ENCODE measurements around the gene PIP.
"Not testable (repeated sequence)": the region's sequence is repeated elsewhere in the genome, so short reads cannot be mapped to it uniquely, and the experiment has no call there.

The PIP gene

GRCh38 chr7:143148050-143148449 is 16.2 kb downstream of the PIP start:
- in situ Hi-C loops (cut with MboI; ENCODE audit: low sequenced_read_pairs, unreplicated experiment), result no loop called here
- no peak for TF ChIP-seq CTCF (IDR thresholded peaks at IDR 0.05; ENCODE audit: borderline replicate concordance, control extremely low read depth, extremely low read depth, insufficient read depth, missing control alignments)
- no peak for DNase-seq (ENCODE audit: low spot score)

DNA sequence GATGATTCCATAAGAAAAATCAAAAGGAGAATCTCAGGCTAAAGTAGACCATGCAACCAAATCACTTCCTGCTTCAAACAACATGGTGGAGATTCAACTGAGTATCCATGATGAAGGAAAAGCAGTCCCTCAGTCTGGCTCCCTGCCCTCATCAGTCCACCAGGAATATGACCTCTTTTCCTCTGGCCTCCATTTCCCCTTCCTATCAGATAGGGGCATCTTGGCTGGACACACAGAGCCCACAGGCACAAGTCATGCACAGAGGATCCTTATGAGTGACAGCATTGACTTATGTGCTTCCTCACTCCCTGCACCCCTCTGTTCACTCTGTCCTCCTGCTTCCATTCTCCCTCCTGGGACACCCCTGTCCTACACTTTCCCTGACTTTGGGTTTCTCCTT is 16.8 kb downstream of the PIP start:
- no peak for DNase-seq (ENCODE audit: low spot score)
- TF ChIP-seq CTCF (IDR thresholded peaks at IDR 0.05; ENCODE audit: borderline replicate concordance, control extremely low read depth, extremely low read depth, insufficient read depth, missing control alignments), result no peak
- in situ Hi-C loops (cut with MboI; ENCODE audit: low sequenced_read_pairs, unreplicated experiment), result no loop called here

DNA sequence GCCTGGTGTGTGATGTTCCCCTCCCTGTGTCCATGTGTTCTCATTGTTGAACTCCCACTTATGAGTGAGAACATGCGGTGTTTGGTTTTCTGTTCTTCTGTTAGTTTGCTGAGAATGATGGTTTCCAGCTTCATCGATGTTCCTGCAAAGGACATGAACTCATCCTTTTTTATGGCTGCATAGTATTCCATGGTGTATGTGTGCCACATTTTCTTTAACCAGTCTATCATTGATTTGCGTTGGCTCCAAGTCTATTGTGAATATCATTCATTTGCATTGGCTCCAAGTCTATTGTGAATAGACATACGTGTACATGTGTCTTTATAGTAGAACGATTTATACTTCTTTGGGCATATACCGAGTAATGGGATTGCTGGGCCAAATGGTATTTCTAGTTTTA is 18.8 kb downstream of the PIP start:
- DNase-seq (ENCODE audit: low spot score); in situ Hi-C loops (cut with MboI; ENCODE audit: low sequenced_read_pairs, unreplicated experiment): not testable (repeated sequence)

- in situ Hi-C loops (cut with MboI; ENCODE audit: low sequenced_read_pairs, unreplicated experiment); DNase-seq (ENCODE audit: low spot score): not testable (repeated sequence)
Measured at GRCh38 chr7:143158617-143159016, 26.7 kb downstream of the PIP start.

DNA sequence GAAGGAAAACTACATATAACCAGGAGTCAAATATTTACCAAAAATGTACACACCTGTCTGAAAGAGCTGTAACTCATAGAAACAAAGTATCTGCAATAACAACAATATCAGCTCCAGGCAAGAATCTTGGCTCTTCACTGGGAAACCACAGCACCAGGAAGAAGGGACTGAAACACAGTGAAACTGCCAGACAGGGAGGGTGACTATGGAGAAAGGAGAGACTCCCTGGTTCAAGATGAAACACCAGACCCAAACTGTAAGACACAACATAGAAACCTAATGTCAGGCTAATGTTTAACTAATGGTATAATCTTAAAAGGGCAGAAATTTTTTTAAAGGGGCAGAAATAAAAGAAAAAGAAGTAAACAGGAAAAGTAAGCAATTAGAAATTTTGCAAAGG is 39.8 kb downstream of the PIP start:
- in situ Hi-C loops (cut with MboI; ENCODE audit: low sequenced_read_pairs, unreplicated experiment), result no loop called here
- DNase-seq (ENCODE audit: low spot score), result no peak
- no peak for TF ChIP-seq CTCF (IDR thresholded peaks at IDR 0.05; ENCODE audit: borderline replicate concordance, control extremely low read depth, extremely low read depth, insufficient read depth, missing control alignments)

- no peak for TF ChIP-seq CTCF (IDR thresholded peaks at IDR 0.05; ENCODE audit: borderline replicate concordance, control extremely low read depth, extremely low read depth, insufficient read depth, missing control alignments)
- no peak for DNase-seq (ENCODE audit: low spot score)
- in situ Hi-C loops (cut with MboI; ENCODE audit: low sequenced_read_pairs, unreplicated experiment), result no loop called here
Measured at GRCh38 chr7:143172354-143172753, 40.5 kb downstream of the PIP start.

DNA sequence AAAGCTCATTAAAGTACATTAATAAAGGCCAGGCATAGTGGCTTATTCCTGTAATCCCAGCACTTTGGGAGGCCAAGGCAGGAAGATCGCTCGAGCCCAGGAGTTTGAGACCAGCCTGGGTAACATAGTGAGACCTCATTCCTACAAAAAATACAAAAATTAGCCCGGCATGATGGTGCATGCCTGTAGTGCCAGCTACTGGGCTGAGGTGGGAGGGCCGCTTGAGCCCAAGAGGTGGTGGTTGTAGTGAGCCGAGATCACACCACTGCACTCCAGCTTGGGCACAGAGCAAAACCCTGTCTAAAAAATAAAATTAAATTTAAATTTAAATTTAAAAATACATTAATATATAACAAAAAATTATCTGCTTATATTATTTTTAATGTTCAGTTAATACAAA is 44.3 kb downstream of the PIP start:
- in situ Hi-C loops (cut with MboI; ENCODE audit: low sequenced_read_pairs, unreplicated experiment), result no loop called here
- no peak for TF ChIP-seq CTCF (IDR thresholded peaks at IDR 0.05; ENCODE audit: borderline replicate concordance, control extremely low read depth, extremely low read depth, insufficient read depth, missing control alignments)
- DNase-seq (ENCODE audit: low spot score), result no peak

DNA sequence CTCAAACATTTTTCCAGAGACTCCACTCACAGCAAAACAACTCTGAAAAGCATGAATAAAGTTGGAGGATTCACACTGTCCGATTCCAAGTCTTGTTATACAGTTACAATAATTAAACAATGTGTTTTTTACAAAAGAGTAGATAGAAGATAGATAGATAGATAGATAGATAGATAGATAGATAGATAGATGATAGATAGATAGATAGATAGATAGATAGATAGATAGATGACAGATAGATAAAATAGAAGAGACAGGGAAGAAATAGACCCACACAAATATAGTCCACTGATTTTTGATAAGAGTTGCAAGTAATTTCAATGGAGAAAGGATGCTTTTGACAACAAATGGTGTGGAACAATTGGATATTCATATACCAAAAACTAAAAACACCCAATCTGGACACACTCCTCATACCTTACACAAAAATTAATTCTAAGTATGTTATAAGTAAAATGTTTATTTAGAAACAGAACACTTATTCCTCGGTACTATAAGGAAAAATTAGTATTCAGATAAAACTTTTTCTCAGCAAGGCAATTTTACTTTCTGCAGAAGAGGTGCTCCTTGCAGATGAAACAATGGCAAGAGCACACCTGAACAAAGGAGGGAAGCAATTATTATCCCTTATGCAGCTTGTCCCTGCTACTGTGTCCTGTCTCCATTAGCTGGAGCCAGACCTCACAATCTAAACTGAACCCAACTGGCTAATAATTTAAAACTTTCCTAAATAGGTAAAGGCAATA is 45.7 kb downstream of the PIP start:
- no peak for TF ChIP-seq CTCF (IDR thresholded peaks at IDR 0.05; ENCODE audit: borderline replicate concordance, control extremely low read depth, extremely low read depth, insufficient read depth, missing control alignments)
- in situ Hi-C loops (cut with MboI; ENCODE audit: low sequenced_read_pairs, unreplicated experiment), result no loop called here
- no peak for DNase-seq (ENCODE audit: low spot score)

DNA sequence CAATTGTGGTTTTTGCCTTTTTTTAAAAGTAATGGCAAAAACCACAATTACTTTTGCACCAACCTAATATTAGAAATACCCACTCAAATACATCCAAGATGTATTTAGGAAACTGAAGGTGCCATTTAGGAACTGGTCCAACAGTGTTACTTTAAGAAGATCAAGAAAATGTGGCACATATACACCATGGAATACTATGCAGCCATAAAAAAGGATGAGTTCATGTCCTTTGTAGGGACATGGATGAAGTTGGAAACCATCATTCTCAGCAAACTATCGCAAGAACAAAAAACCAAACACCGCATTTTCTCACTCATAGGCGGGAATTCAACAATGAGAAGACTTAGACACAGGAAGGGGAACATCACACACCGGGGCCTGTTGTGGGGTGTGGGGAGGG is 48.9 kb downstream of the PIP start:
- DNase-seq (ENCODE audit: low spot score); in situ Hi-C loops (cut with MboI; ENCODE audit: low sequenced_read_pairs, unreplicated experiment): not testable (repeated sequence)
